ENCODE results near the gene ZNF585A. TPM values are rescaled to one million over a fixed set of nuclear protein-coding genes. Genes with fewer than 3 reads are reported as not detected.
"Not testable (repeated sequence)": the region's sequence is repeated elsewhere in the genome, so short reads cannot be mapped to it uniquely, and the experiment has no call there.

ZNF585A gene
- polyA plus RNA-seq, 1 donor: 17.9 TPM

- peaks cover 40% of the 10 kb centered on the region for H3K9me3 ChIP-seq (ENCODE audit: control insufficient read depth, low read depth, low read length)
- not testable (repeated sequence) for H3K4me3 ChIP-seq (ENCODE audit: low read length); H3K27me3 ChIP-seq (ENCODE audit: control insufficient read depth, insufficient read depth, low read length); DNase-seq; H3K27ac ChIP-seq (ENCODE audit: low read length); H3K4me1 ChIP-seq (ENCODE audit: control insufficient read depth, insufficient read depth, low read length)
- no CpG with 5 or more reads among the region's 4 CpGs for WGBS (ENCODE audit: insufficient coverage, low lambda C conversion rate)
- H3K36me3 ChIP-seq (ENCODE audit: control insufficient read depth, insufficient read depth, low read length): peaks cover 25% of the 10 kb centered on the region
Observed at GRCh38 chr19:37186071-37186470, 13.6 kb upstream of the ZNF585A start.

DNA sequence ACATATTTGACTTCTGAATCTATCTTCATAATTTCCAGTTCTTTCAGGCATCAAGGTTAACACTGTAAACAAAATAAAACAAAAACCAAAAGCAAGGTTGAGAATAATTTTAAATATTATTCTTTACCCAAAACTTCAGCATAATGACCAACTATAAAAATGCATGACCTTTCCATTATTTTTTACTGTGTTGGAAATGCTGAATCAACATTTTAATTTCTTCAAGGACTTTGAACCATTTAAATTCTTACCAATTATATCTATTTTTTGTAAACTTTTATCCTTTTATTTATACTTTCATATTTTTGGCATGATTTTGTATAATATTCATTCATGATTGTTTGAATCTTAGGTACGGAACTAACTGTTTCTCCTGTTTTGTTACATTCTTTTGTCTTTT, 6.9 kb downstream of the ZNF585A start:
- peaks cover 44% of the 10 kb centered on the region for H3K9me3 ChIP-seq (ENCODE audit: control insufficient read depth, low read depth, low read length)
- 92% methylated on average over 1 of the region's 1 CpG for WGBS (ENCODE audit: insufficient coverage, low lambda C conversion rate)
- no peaks in the 10 kb centered on the region for H3K27me3 ChIP-seq (ENCODE audit: control insufficient read depth, insufficient read depth, low read length)
- no peak overlapping the region for H3K4me3 ChIP-seq (ENCODE audit: low read length)
- H3K4me1 ChIP-seq (ENCODE audit: control insufficient read depth, insufficient read depth, low read length): no peaks in the 10 kb centered on the region
- no peak overlapping the region for H3K27ac ChIP-seq (ENCODE audit: low read length)
- peaks cover 35% of the 10 kb centered on the region for H3K36me3 ChIP-seq (ENCODE audit: control insufficient read depth, insufficient read depth, low read length)
- DNase-seq: no peak

DNA sequence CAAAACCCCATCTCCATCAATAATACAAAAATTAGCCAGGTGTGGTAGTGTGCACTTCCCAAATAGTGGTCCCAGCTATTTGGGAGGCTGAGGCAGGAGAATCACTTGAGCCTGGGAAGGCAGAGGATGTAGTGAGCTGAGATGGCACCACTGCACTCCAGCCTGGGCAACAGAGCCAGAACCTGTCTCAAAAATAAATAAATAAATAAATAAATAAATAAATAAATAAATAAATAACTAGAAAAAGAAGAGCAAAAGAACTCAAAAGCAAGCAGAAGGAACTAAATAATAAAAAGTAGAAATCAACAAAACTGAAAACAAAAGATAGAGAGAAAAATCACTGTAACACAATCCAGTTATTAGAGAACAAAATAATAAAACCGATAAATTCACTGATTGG, 12.3 kb downstream of the ZNF585A start:
- no CpG with 5 or more reads among the region's 1 CpG for WGBS (ENCODE audit: insufficient coverage, low lambda C conversion rate)
- no peak overlapping the region for H3K4me3 ChIP-seq (ENCODE audit: low read length)
- peaks cover 26% of the 10 kb centered on the region for H3K36me3 ChIP-seq (ENCODE audit: control insufficient read depth, insufficient read depth, low read length)
- DNase-seq: no peak
- no peak overlapping the region for H3K27ac ChIP-seq (ENCODE audit: low read length)
- H3K9me3 ChIP-seq (ENCODE audit: control insufficient read depth, low read depth, low read length): peaks cover 52% of the 10 kb centered on the region
- no peaks in the 10 kb centered on the region for H3K4me1 ChIP-seq (ENCODE audit: control insufficient read depth, insufficient read depth, low read length)
- no peaks in the 10 kb centered on the region for H3K27me3 ChIP-seq (ENCODE audit: control insufficient read depth, insufficient read depth, low read length)

DNA sequence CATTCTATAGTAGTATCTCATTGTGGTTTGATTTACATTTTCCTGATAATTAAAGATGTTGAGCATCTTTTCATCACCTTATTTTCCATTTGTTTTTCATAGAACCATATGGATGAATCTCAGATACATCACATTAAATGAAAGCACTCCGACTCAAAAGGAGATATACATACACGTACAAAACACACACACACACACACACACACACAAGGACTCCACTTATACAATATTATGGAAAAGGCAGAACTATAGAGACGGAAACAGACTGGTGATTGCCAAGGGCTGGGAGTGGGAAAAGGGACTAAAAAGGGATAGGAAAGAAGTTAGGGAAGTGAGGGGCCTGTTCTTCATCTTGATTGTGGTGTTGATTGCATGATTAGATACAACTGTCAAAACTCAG, 24.3 kb downstream of the ZNF585A start:
- no CpG with 5 or more reads among the region's 3 CpGs for WGBS (ENCODE audit: insufficient coverage, low lambda C conversion rate)
- peaks cover 7% of the 10 kb centered on the region for H3K36me3 ChIP-seq (ENCODE audit: control insufficient read depth, insufficient read depth, low read length)
- H3K4me3 ChIP-seq (ENCODE audit: low read length): no peak overlapping the region
- no peak overlapping the region for H3K27ac ChIP-seq (ENCODE audit: low read length)
- DNase-seq: no peak
- no peaks in the 10 kb centered on the region for H3K4me1 ChIP-seq (ENCODE audit: control insufficient read depth, insufficient read depth, low read length)
- H3K9me3 ChIP-seq (ENCODE audit: control insufficient read depth, low read depth, low read length): peaks cover 8% of the 10 kb centered on the region
- H3K27me3 ChIP-seq (ENCODE audit: control insufficient read depth, insufficient read depth, low read length): no peaks in the 10 kb centered on the region

- DNase-seq: no peak
- peaks cover 26% of the 10 kb centered on the region for H3K9me3 ChIP-seq (ENCODE audit: control insufficient read depth, low read depth, low read length)
- H3K4me3 ChIP-seq (ENCODE audit: low read length): no peak overlapping the region
- 20% methylated on average over 1 of the region's 1 CpG for WGBS (ENCODE audit: insufficient coverage, low lambda C conversion rate)
- no peaks in the 10 kb centered on the region for H3K4me1 ChIP-seq (ENCODE audit: control insufficient read depth, insufficient read depth, low read length)
- no peaks in the 10 kb centered on the region for H3K27me3 ChIP-seq (ENCODE audit: control insufficient read depth, insufficient read depth, low read length)
- H3K27ac ChIP-seq (ENCODE audit: low read length): no peak overlapping the region
- no peaks in the 10 kb centered on the region for H3K36me3 ChIP-seq (ENCODE audit: control insufficient read depth, insufficient read depth, low read length)
Observed at GRCh38 chr19:37136111-37136510, 36.4 kb downstream of the ZNF585A start.

DNA sequence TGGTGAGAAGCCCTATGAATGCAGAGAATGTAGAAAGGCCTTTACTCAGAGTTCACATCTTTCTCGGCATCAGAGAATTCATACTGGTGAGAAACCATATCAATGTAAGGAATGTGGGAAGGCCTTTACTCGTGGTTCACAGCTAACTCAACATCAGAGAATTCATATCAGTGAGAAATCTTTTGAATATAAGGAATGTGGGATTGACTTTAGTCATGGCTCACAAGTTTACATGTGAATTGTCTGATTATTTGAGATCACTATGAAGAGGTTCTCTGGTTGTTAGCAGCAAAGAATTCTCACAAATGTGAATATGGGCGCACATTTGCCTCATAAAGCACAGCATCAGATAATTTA, 43.7 kb downstream of the ZNF585A start:
- WGBS (ENCODE audit: insufficient coverage, low lambda C conversion rate): 100% methylated on average over 1 of the region's 3 CpGs
- Histone ChIP-seq H3K9me3 (ENCODE audit: control insufficient read depth, low read depth, low read length) (peaks cover 36% of the 10 kb centered on the region), H3K4me3 (ENCODE audit: low read length) (no peak overlapping the region), H3K4me1 (ENCODE audit: control insufficient read depth, insufficient read depth, low read length) (no peaks in the 10 kb centered on the region), H3K27me3 (ENCODE audit: control insufficient read depth, insufficient read depth, low read length) (no peaks in the 10 kb centered on the region), H3K36me3 (ENCODE audit: control insufficient read depth, insufficient read depth, low read length) (peaks cover 19% of the 10 kb centered on the region), H3K27ac (ENCODE audit: low read length) (no peak overlapping the region)
- no peak for DNase-seq

DNA sequence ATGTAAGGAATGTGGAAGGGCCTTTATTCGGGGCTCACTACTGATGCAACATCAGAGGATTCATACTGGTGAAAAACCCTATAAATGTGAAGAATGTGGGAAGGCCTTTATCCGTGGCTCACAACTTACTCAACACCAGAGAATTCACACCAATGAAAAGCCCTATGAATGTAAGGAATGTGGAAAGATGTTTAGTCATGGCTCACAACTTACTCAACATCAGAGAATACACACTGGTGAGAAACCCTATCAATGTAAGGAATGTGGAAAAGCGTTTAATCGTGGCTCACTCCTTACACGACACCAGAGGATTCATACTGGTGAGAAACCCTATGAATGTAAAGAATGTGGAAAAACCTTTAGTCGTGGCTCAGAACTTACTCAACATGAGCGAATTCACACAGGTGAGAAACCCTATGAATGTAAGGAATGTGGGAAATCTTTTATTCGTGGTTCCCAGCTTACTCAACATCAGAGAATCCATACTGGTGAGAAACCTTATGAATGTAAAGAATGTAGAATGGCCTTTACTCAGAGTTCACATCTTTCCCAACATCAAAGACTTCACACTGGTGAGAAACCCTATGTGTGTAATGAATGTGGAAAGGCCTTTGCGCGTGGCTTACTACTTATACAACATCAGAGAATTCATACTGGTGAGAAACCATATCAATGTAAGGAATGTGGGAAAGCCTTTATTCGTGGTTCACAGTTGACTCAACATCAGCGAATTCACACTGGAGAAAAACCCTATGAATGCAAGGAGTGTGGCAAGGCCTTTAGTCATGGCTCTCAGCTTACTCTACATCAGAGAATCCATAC, 44.3 kb downstream of the ZNF585A start:
- DNase-seq: no peak
- Histone ChIP-seq H3K4me1 (ENCODE audit: control insufficient read depth, insufficient read depth, low read length) (no peaks in the 10 kb centered on the region), H3K9me3 (ENCODE audit: control insufficient read depth, low read depth, low read length) (peaks cover 30% of the 10 kb centered on the region), H3K4me3 (ENCODE audit: low read length) (no peak overlapping the region), H3K36me3 (ENCODE audit: control insufficient read depth, insufficient read depth, low read length) (peaks cover 19% of the 10 kb centered on the region), H3K27ac (ENCODE audit: low read length) (no peak overlapping the region), H3K27me3 (ENCODE audit: control insufficient read depth, insufficient read depth, low read length) (no peaks in the 10 kb centered on the region)
- WGBS (ENCODE audit: insufficient coverage, low lambda C conversion rate): 100% methylated on average over 4 of the region's 12 CpGs

DNA sequence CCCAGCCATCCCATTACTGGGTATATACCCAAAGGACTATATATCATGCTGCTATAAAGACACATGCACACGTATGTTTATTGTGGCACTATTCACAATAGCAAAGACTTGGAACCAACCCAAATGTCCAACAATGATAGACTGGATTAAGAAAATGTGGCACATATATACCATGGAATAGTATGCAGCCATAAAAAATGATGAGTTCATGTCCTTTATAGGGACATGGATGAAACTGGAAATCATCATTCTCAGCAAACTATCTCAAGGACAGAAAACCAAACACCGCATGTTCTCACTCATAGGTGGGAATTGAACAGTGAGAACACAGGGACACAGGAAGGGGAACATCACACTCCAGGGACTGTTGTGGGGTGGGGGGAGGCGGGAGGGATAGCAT, 50.4 kb downstream of the ZNF585A start:
- not testable (repeated sequence) for H3K27ac ChIP-seq (ENCODE audit: low read length); H3K4me1 ChIP-seq (ENCODE audit: control insufficient read depth, insufficient read depth, low read length); H3K27me3 ChIP-seq (ENCODE audit: control insufficient read depth, insufficient read depth, low read length); H3K4me3 ChIP-seq (ENCODE audit: low read length); DNase-seq; H3K36me3 ChIP-seq (ENCODE audit: control insufficient read depth, insufficient read depth, low read length)
- H3K9me3 ChIP-seq (ENCODE audit: control insufficient read depth, low read depth, low read length): peaks cover 10% of the 10 kb centered on the region
- WGBS (ENCODE audit: insufficient coverage, low lambda C conversion rate): no CpG with 5 or more reads among the region's 3 CpGs

GRCh38 chr19:37114001-37114400, 58.5 kb downstream of the ZNF585A start:
- DNase-seq: no peak
- H3K9me3 ChIP-seq (ENCODE audit: control insufficient read depth, low read depth, low read length): peaks cover 6% of the 10 kb centered on the region
- WGBS (ENCODE audit: insufficient coverage, low lambda C conversion rate): no CpG with 5 or more reads among the region's 9 CpGs
- H3K27me3 ChIP-seq (ENCODE audit: control insufficient read depth, insufficient read depth, low read length): no peaks in the 10 kb centered on the region
- no peaks in the 10 kb centered on the region for H3K4me1 ChIP-seq (ENCODE audit: control insufficient read depth, insufficient read depth, low read length)
- no peak overlapping the region for H3K4me3 ChIP-seq (ENCODE audit: low read length)
- no peak overlapping the region for H3K27ac ChIP-seq (ENCODE audit: low read length)
- peaks cover 6% of the 10 kb centered on the region for H3K36me3 ChIP-seq (ENCODE audit: control insufficient read depth, insufficient read depth, low read length)

DNA sequence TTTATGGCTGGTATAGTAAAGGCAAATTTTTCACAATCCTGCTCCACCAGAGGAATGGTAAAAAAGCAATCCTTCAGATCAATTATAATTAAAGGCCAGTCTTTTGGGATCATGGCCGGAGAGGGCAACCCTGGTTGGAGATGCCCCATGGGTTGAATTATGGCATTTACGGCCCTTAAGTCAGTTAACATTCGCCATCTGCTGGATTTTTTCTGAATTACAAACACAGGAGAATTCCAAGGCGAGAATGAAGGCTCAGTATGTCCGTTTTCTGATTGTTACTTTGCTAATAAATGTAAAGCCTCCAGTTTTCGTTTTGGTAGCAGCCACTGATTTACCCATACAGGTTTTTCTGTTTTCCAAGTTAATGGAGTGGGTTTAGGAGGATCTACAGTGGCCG, 60.7 kb downstream of the ZNF585A start:
- H3K9me3 ChIP-seq (ENCODE audit: control insufficient read depth, low read depth, low read length); H3K4me3 ChIP-seq (ENCODE audit: low read length); H3K4me1 ChIP-seq (ENCODE audit: control insufficient read depth, insufficient read depth, low read length); H3K27me3 ChIP-seq (ENCODE audit: control insufficient read depth, insufficient read depth, low read length); DNase-seq; H3K27ac ChIP-seq (ENCODE audit: low read length): not testable (repeated sequence)
- no CpG with 5 or more reads among the region's 7 CpGs for whole genome bisulfite sequencing (ENCODE audit: insufficient coverage, low lambda C conversion rate)
- H3K36me3 ChIP-seq (ENCODE audit: control insufficient read depth, insufficient read depth, low read length): peaks cover 13% of the 10 kb centered on the region

- H3K27me3 ChIP-seq (ENCODE audit: control insufficient read depth, insufficient read depth, low read length); H3K4me1 ChIP-seq (ENCODE audit: control insufficient read depth, insufficient read depth, low read length); DNase-seq; H3K4me3 ChIP-seq (ENCODE audit: low read length); H3K27ac ChIP-seq (ENCODE audit: low read length): not testable (repeated sequence)
- Histone ChIP-seq H3K9me3 (ENCODE audit: control insufficient read depth, low read depth, low read length) (peaks cover 14% of the 10 kb centered on the region), H3K36me3 (ENCODE audit: control insufficient read depth, insufficient read depth, low read length) (peaks cover 27% of the 10 kb centered on the region)
- no CpG with 5 or more reads among the region's 5 CpGs for whole genome bisulfite sequencing (ENCODE audit: insufficient coverage, low lambda C conversion rate)
Observed at GRCh38 chr19:37104135-37104534, 68.4 kb downstream of the ZNF585A start.
